Esophagus mucosa (tissue), 1 donor: ENCODE results near the gene ADGRG3. TPM values are rescaled to one million over a fixed set of nuclear protein-coding genes. Genes with fewer than 3 reads are reported as not detected.

Experiments used
- ATAC-seq: fragments of 200-7000 bp; cut with Tn5 transposase; one replicate; pipeline ENCODE4 v1.9.1; 2020
- total RNA-seq: library from RNA; stranded (reverse); gene quantifications from one replicate; pipeline ENCODE4 v1.2.4, GENCODE V29; 2023
- donor health status: DM: yes; HTN: yes; CAD: no.

ADGRG3 gene
- total RNA-seq, 1 donor from 2014 or later = 0.84 TPM

GRCh38 chr16:57646388-57647039, 21.6 kb upstream of the ADGRG3 start:
- ATAC-seq = peak; percentile 1

- ATAC-seq = no peak
Measured at GRCh38 chr16:57647136-57647875, 20.8 kb upstream of the ADGRG3 start.

- no peak for ATAC-seq
Measured at GRCh38 chr16:57648125-57648524, 20.0 kb upstream of the ADGRG3 start.

GRCh38 chr16:57648581-57649442, 19.3 kb upstream of the ADGRG3 start:
- ATAC-seq = peak; percentile 78

GRCh38 chr16:57649443-57649751, 18.7 kb upstream of the ADGRG3 start:
- no peak for ATAC-seq

- no peak for ATAC-seq
Measured at GRCh38 chr16:57649846-57650245, 18.3 kb upstream of the ADGRG3 start.

GRCh38 chr16:57651344-57652333, 16.5 kb upstream of the ADGRG3 start:
- no peak for ATAC-seq

- no peak for ATAC-seq
Measured at GRCh38 chr16:57652695-57653471, 15.2 kb upstream of the ADGRG3 start.

GRCh38 chr16:57653936-57654335, 14.2 kb upstream of the ADGRG3 start:
- ATAC-seq = no peak

GRCh38 chr16:57656342-57656955, 11.7 kb upstream of the ADGRG3 start:
- no peak for ATAC-seq

GRCh38 chr16:57657228-57657627, 10.9 kb upstream of the ADGRG3 start:
- no peak for ATAC-seq

- no peak for ATAC-seq
Measured at GRCh38 chr16:57658130-57658877, 9.8 kb upstream of the ADGRG3 start.

- ATAC-seq = no peak
Measured at GRCh38 chr16:57658878-57659674, 9.0 kb upstream of the ADGRG3 start.

GRCh38 chr16:57660715-57661463, 7.2 kb upstream of the ADGRG3 start:
- no peak for ATAC-seq

- no peak for ATAC-seq
Measured at GRCh38 chr16:57661510-57661909, 6.6 kb upstream of the ADGRG3 start.

GRCh38 chr16:57661936-57662906, 5.9 kb upstream of the ADGRG3 start:
- ATAC-seq = no peak

- ATAC-seq = no peak
Measured at GRCh38 chr16:57663436-57663835, 4.7 kb upstream of the ADGRG3 start.
